CD14-positive monocyte (primary cell): Measurements from ENCODE around the gene DNAJB14. TPM values are rescaled to one million over a fixed set of nuclear protein-coding genes. Genes with fewer than 3 reads are reported as not detected.

Source experiments
- DNase-seq, 3 donors: peaks; one replicate each; pipeline ENCODE4 v3.0.0-alpha.2; 2011 to 2022
- H2AFZ ChIP-seq: 2 replicates; pipeline ENCODE4 v1.6.0; 2012; ENCODE audit warnings: mild to moderate bottlenecking, low read depth, low read length, inconsistent platforms; ENCODE audit not compliant: insufficient read depth, poor library complexity, severe bottlenecking
- H3K27ac ChIP-seq, 2 donors: 1 replicate in 1 of 2; 2 replicates in 1 of 2; pipeline ENCODE4 v1.5.1; 2012 to 2013; ENCODE audit warnings: low read length in 2 of 2, control low read depth in 1 of 2, inconsistent platforms in 1 of 2, low read depth in 1 of 2, mild to moderate bottlenecking in 1 of 2
- H3K27me3 ChIP-seq, 2 donors: one replicate each; pipeline versions ENCODE4 v1.6.0 to v1.6.1; 2011 to 2013; ENCODE audit warnings: low read length in 2 of 2; ENCODE audit not compliant: control insufficient read depth in 2 of 2, insufficient read depth in 2 of 2
- H3K36me3 ChIP-seq, 2 donors: replicated peaks in 1 of 2; 1 replicate in 1 of 2; 2 replicates in 1 of 2; pipeline versions ENCODE4 v1.5.1 to v1.6.1; 2012 to 2013; ENCODE audit warnings: low read length in 2 of 2, control low read depth in 1 of 2, inconsistent platforms in 1 of 2, mild to moderate bottlenecking in 1 of 2; ENCODE audit not compliant: insufficient read depth in 2 of 2, control insufficient read depth in 1 of 2
- H3K4me1 ChIP-seq, 2 donors: 1 replicate in 1 of 2; 2 replicates in 1 of 2; pipeline versions ENCODE4 v1.5.1 to v1.6.1; 2012 to 2013; ENCODE audit warnings: low read length in 2 of 2, control low read depth in 1 of 2, inconsistent platforms in 1 of 2, mild to moderate bottlenecking in 1 of 2, moderate library complexity in 1 of 2; ENCODE audit not compliant: insufficient read depth in 2 of 2, control insufficient read depth in 1 of 2
- H3K4me2 ChIP-seq: replicated peaks from 2 replicates; pipeline ENCODE3; 2012; ENCODE audit warnings: low read length, moderate library complexity, mild to moderate bottlenecking; ENCODE audit not compliant: poor library complexity, severe bottlenecking; ENCODE audit errors: extremely low read depth
- H3K4me3 ChIP-seq, 3 experiments: fragments of 200-600 bp in 1 of 3; sonication (generic) in 1 of 3; replicated peaks in 1 of 3; 1 replicate in 2 of 3; 2 replicates in 1 of 3; pipeline ENCODE4 v1.5.1; 2011 to 2013; ENCODE audit warnings: low read length in 3 of 3, mild to moderate bottlenecking in 3 of 3, control low read depth in 2 of 3, low read depth in 2 of 3, inconsistent platforms in 1 of 3, moderate library complexity in 1 of 3
- H3K79me2 ChIP-seq: 2 replicates; pipeline ENCODE4 v1.6.0; 2012; ENCODE audit warnings: mild to moderate bottlenecking, control low read depth, inconsistent platforms, low read length, moderate library complexity; ENCODE audit not compliant: insufficient read depth
- H3K9ac ChIP-seq: 2 replicates; pipeline ENCODE4 v1.6.0; 2017; ENCODE audit warnings: low read length, mild to moderate bottlenecking; ENCODE audit not compliant: insufficient read depth, poor library complexity, severe bottlenecking
- H3K9me3 ChIP-seq, 2 donors: replicated peaks in 1 of 2; 1 replicate in 1 of 2; 2 replicates in 1 of 2; pipeline versions ENCODE4 v1.5.1 to v1.6.1; 2012 to 2013; ENCODE audit warnings: low read length in 2 of 2, control low read depth in 1 of 2; ENCODE audit not compliant: control insufficient read depth in 1 of 2, insufficient read depth in 1 of 2
- H4K20me1 ChIP-seq: 2 replicates; pipeline ENCODE4 v1.6.0; 2012; ENCODE audit warnings: mild to moderate bottlenecking, low read length, control low read depth, moderate library complexity; ENCODE audit not compliant: insufficient read depth
- H3K27ac Mint-ChIP-seq, 7 donors: one replicate each; pipeline ENCODE4 v1.8.0; 2020; ENCODE audit warnings: mild to moderate bottlenecking in 7 of 7, mixed read lengths in 7 of 7, moderate library complexity in 6 of 7, inconsistent platforms in 2 of 7
- H3K27me3 Mint-ChIP-seq, 3 donors: one replicate each; pipeline ENCODE4 v1.8.0; 2021 to 2022; ENCODE audit warnings: low read depth in 3 of 3, mild to moderate bottlenecking in 3 of 3, mixed read lengths in 3 of 3, moderate library complexity in 3 of 3, inconsistent platforms in 1 of 3
- H3K36me3 Mint-ChIP-seq, 2 donors: one replicate each; pipeline ENCODE4 v1.8.0; 2020; ENCODE audit warnings: mixed read lengths in 2 of 2, inconsistent platforms in 1 of 2, mild to moderate bottlenecking in 1 of 2
- H3K4me1 Mint-ChIP-seq: one replicate; pipeline ENCODE4 v1.8.0; 2020; ENCODE audit warnings: mild to moderate bottlenecking, mixed read lengths
- H3K4me3 Mint-ChIP-seq, 2 donors: one replicate each; pipeline ENCODE4 v1.8.0; 2020; ENCODE audit warnings: mild to moderate bottlenecking in 2 of 2, mixed read lengths in 2 of 2, moderate library complexity in 1 of 2
- H3K9me3 Mint-ChIP-seq, 7 donors: one replicate each; pipeline ENCODE4 v1.8.0; 2020 to 2022; ENCODE audit warnings: mixed read lengths in 7 of 7, mild to moderate bottlenecking in 6 of 7, moderate library complexity in 6 of 7, inconsistent platforms in 2 of 7
- WGBS: methylation state at CpG from one replicate; pipeline ENCODE4 v1.1.5; 2013; ENCODE audit warnings: missing lambda C conversion rate; ENCODE audit not compliant: insufficient coverage; 5-methylcytosine and 5-hydroxymethylcytosine counted together
- intact Hi-C, 2 donors: fragments of 100-400 bp; cut with micrococcal nuclease; formaldehyde crosslinking; loops; one replicate each; pipeline versions ENCODE4 v1.15.0 to v1.15.1; 2023
- polyA plus RNA-seq, 3 donors: library from polyadenylated mRNA; depleted of rRNA in 1 of 3; unstranded in 2 of 3; stranded (reverse) in 1 of 3; fragments of 300-500 nt in 2 of 3; fragments of >200 nt in 1 of 3; fragmentation: Illumina TruSeq in 2 of 3; gene quantifications; 1 replicate in 2 of 3; 2 replicates in 1 of 3; pipeline ENCODE4 v1.2.3, GENCODE V29; 2012 to 2021
- TF ChIP-seq, protein P1 (sequence below): fragments of 200-600 bp; IDR thresholded peaks from one replicate; pipeline ENCODE4 v1.8.0; 2022; ENCODE audit warnings: antibody characterized with exemption, mild to moderate bottlenecking

DNAJB14 gene
- polyA plus RNA-seq, 3 donors = 15.6 to 21.4 (median 21.4) TPM

DNA sequence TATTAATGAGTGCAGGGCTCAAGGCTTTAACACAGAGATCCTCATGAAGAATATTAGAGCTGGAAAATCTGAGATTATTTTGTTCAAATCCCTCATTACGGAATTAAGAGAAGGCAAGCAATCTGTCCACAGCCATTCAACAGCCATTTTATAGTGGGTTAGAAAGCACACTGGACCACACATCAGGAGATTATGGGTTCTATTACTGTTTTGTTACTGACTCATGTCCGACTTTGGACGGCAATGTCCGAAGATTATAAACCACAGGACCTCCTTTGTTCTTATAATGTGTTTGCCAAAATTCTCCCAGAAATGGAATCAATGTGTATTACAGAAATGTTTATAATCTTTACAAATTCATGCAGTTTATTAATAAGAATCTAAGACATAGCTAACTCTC, 60.3 kb downstream of the DNAJB14 start:
- intact Hi-C loops = loop anchor here (5.0 to 10.0 kb wide), 2 partner anchors 69 to 71 kb away; partner anchors contain the start of gene DAPP1 (in 2 of the 2)
- Histone ChIP-seq H3K36me3 (peaks cover 41 to 59% of the 10 kb centered on the region in 2 donors), H2AFZ (no peak overlapping the region), H3K9me3 (no peaks in the 10 kb centered on the region), H3K4me1 (no peaks in the 10 kb centered on the region), H3K79me2 (peaks cover 56% of the 10 kb centered on the region), H3K27me3 (no peaks in the 10 kb centered on the region), H3K9ac (no peak overlapping the region), H3K4me2 (no peak overlapping the region), H4K20me1 (peaks cover 11% of the 10 kb centered on the region), H3K27ac (peak overlapping the region in 1 of 2 donors; percentile 17), H3K4me3 (no peak overlapping the region)
- Mint-ChIP-seq H3K36me3 (peaks cover 43 to 56% of the 10 kb centered on the region in 2 donors), H3K27ac (peak overlapping the region in 1 of 7 donors; percentile 8), H3K9me3 (no peaks in the 10 kb centered on the region), H3K4me1 (peaks cover 10% of the 10 kb centered on the region), H3K4me3 (no peak overlapping the region), H3K27me3 (no peaks in the 10 kb centered on the region)
- DNase-seq = no peak
- TF ChIP-seq, protein P1, sequence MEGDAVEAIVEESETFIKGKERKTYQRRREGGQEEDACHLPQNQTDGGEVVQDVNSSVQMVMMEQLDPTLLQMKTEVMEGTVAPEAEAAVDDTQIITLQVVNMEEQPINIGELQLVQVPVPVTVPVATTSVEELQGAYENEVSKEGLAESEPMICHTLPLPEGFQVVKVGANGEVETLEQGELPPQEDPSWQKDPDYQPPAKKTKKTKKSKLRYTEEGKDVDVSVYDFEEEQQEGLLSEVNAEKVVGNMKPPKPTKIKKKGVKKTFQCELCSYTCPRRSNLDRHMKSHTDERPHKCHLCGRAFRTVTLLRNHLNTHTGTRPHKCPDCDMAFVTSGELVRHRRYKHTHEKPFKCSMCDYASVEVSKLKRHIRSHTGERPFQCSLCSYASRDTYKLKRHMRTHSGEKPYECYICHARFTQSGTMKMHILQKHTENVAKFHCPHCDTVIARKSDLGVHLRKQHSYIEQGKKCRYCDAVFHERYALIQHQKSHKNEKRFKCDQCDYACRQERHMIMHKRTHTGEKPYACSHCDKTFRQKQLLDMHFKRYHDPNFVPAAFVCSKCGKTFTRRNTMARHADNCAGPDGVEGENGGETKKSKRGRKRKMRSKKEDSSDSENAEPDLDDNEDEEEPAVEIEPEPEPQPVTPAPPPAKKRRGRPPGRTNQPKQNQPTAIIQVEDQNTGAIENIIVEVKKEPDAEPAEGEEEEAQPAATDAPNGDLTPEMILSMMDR = no peak
- WGBS = no CpG with 5 or more reads among the region's 4 CpGs

DNA sequence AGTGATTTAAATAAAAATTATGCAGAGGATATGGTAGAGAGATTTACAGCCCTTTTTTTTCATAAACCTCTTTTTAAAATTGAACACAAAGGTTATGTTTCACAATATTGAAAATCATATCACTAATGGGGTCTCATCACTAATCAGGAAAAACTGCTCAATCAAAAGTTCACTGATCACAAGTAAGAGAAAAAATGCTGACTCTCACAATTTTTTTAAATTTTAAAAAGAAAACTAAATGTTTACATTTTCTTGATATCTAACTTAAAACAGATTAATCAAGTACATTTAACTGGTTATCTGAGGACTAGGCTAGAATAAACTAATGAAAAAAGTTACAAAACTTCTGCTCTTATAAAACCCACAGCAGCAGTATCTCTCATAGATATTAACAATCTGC, 60.7 kb downstream of the DNAJB14 start:
- Mint-ChIP-seq H3K27ac (no peak overlapping the region), H3K4me1 (peaks cover 6% of the 10 kb centered on the region)
- peaks cover 45 to 59% of the 10 kb centered on the region in 2 donors for H3K36me3 ChIP-seq

More for the DNA sequence above, 60.7 kb downstream of the DNAJB14 start:
- no peak overlapping the region for H3K9ac ChIP-seq
- peaks cover 42 to 56% of the 10 kb centered on the region in 2 donors for H3K36me3 Mint-ChIP-seq
- H3K27me3 Mint-ChIP-seq = no peaks in the 10 kb centered on the region
- no peak overlapping the region for H3K4me2 ChIP-seq
- H3K4me3 ChIP-seq = no peak overlapping the region
- H3K27ac ChIP-seq = peak overlapping the region in 1 of 2 donors; percentile 17
- H3K79me2 ChIP-seq = peaks cover 51% of the 10 kb centered on the region
- H4K20me1 ChIP-seq = peaks cover 11% of the 10 kb centered on the region
- DNase-seq = no peak
- no peak overlapping the region for H3K4me3 Mint-ChIP-seq
- TF ChIP-seq, protein P1 = no peak
- no peaks in the 10 kb centered on the region for H3K9me3 Mint-ChIP-seq
- H3K27me3 ChIP-seq = no peaks in the 10 kb centered on the region
- H3K4me1 ChIP-seq = no peaks in the 10 kb centered on the region
- no peaks in the 10 kb centered on the region for H3K9me3 ChIP-seq
- no peak overlapping the region for H2AFZ ChIP-seq
- intact Hi-C loops = loop anchor here (5.0 to 10.0 kb wide), 2 partner anchors 68 to 71 kb away; partner anchors contain the start of gene DAPP1 (in 2 of the 2)
